IPS-18c (cell line): ENCODE measurements around the gene ZMYM2.
"Not testable (repeated sequence)": the region's sequence is repeated elsewhere in the genome, so short reads cannot be mapped to it uniquely, and the experiment has no call there.

ENCODE experiments used
- H3K4me3 ChIP-seq: 2 replicates; pipeline ENCODE4 v1.7.0; 2013; ENCODE audit warnings: low read depth, mild to moderate bottlenecking, low read length, moderate library complexity; ENCODE audit not compliant: insufficient read depth
- H3K9me3 ChIP-seq: one replicate; pipeline ENCODE4 v1.6.1; 2013; ENCODE audit warnings: mild to moderate bottlenecking, low read length, moderate library complexity; ENCODE audit not compliant: control insufficient read depth, insufficient read depth

ZMYM2 gene

DNA sequence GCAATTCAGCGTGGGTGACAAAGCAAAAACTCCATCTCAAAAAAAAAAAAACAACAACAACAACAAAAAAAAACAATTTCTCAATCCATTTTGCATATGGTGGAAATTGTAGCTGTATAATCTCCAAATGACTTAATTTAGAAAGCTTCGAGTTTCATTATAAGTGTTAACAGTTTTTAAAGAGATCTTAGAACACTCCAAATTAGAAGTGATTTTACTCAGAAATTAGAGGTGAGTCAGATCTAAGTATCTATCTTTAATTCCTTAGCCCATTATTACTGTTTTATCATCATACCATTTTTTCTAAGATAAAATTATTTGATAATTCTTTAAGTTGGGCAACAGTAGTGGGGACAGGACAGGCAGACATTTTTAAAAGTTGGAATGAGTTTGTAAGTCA is 60.5 kb downstream of the ZMYM2 start:
- Histone ChIP-seq H3K9me3 (no peaks in the 10 kb centered on the region), H3K4me3 (no peak overlapping the region)

DNA sequence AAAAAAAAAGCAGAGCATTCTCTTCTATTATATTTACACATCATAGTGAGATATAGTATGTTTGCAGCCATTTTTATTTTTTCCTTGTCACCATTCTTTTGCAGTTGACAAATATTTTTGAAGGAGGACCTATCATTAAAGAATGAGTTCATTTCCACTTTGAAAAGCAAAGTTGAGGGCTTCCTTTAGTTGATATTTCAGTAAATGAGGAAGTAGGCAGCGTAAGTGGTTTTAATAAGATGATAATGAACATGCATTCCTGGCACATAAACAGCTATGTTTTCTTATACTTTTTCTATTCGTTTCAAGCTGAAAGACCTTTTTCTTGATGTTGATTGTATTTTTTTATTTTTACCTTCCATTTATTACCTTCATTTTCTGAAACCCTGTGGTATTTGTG is 66.2 kb downstream of the ZMYM2 start:
- Histone ChIP-seq H3K9me3 (no peaks in the 10 kb centered on the region), H3K4me3 (no peak overlapping the region)

GRCh38 chr13:20028953-20029352 is 70.4 kb downstream of the ZMYM2 start:
- no peak overlapping the region for H3K4me3 ChIP-seq
- no peaks in the 10 kb centered on the region for H3K9me3 ChIP-seq

- no peak overlapping the region for H3K4me3 ChIP-seq
- no peaks in the 10 kb centered on the region for H3K9me3 ChIP-seq
Observed at GRCh38 chr13:20033486-20033885, 75.0 kb downstream of the ZMYM2 start.

GRCh38 chr13:20035130-20035529 is 76.6 kb downstream of the ZMYM2 start:
- H3K4me3 ChIP-seq: no peak overlapping the region
- no peaks in the 10 kb centered on the region for H3K9me3 ChIP-seq

DNA sequence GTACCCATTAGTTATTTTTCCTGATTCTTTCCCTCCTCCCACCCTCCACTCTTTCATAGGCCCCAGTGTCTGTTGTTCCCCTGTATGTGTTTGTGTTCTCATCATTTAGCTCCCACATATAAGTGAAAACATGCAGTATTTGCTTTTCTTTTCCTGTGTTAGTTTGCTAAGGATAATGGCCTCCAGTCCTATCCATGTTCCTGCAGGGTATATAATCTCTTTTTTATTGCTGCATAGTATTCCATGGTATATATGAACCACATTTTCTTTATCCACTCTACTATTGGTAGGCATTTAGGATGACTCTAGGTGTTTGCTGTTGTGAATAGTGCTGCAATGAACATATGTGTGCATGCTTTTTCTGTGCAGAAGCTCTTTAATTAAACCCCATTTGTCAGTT is 79.4 kb downstream of the ZMYM2 start:
- no peaks in the 10 kb centered on the region for H3K9me3 ChIP-seq
- no peak overlapping the region for H3K4me3 ChIP-seq

GRCh38 chr13:20042603-20043002 is 84.1 kb downstream of the ZMYM2 start:
- H3K9me3 ChIP-seq, H3K4me3 ChIP-seq: not testable (repeated sequence)

DNA sequence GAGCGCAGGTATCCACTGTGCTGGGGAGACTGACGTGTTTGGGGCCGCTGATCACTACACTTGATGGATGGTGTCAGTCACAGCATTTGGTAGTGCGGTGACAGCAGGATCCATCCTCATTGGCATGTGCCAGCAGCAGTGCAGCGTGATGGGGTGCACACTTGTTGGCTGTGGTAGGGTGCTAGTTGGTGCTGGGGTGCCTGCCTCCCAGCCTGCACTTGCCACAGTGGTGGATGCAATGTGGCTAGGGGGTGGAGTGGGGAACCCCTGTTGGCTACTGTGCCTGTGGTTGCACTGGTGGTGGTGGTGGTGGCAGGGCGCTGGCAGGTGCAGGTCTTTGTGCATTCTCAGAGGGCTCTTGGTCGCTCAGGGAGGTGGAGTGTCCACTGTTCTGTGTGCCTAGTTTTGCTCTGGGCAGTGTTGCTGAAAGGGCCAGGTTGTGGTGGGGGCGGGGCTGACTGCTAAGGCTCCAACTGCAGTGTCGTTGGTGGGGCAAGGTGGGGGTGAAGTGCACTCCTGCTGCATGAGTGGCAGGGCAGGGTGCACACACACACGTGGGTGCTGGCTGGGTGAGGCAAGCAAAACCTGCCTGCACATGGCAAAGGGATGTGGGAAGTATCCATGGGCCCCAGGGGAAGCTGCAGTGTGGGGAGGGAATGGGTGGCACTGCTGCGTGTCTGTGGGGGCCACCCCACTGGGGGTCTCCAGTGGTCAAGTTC is 84.8 kb downstream of the ZMYM2 start:
- Histone ChIP-seq H3K4me3 (no peak overlapping the region), H3K9me3 (no peaks in the 10 kb centered on the region)

DNA sequence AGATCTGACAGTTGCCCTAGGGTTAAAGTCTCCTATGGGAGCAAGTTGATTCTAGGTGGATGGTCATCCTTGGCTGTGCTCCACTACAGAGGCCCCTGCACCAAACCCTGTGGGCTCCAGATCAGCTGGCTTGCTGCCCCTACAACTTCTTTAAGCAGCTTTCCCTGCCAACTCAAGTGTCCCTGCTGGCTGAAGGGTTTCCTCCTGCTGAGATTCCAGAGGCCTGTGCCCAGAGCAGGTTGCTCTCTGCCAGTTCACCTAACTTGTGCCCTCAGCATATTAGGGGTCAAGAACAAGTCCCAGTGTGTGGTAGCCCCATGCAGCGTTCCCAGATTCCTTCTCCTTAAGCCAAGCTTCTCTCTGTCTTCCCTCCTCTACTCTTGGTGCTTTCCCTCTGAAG is 85.6 kb downstream of the ZMYM2 start:
- Histone ChIP-seq H3K9me3 (no peaks in the 10 kb centered on the region), H3K4me3 (no peak overlapping the region)

DNA sequence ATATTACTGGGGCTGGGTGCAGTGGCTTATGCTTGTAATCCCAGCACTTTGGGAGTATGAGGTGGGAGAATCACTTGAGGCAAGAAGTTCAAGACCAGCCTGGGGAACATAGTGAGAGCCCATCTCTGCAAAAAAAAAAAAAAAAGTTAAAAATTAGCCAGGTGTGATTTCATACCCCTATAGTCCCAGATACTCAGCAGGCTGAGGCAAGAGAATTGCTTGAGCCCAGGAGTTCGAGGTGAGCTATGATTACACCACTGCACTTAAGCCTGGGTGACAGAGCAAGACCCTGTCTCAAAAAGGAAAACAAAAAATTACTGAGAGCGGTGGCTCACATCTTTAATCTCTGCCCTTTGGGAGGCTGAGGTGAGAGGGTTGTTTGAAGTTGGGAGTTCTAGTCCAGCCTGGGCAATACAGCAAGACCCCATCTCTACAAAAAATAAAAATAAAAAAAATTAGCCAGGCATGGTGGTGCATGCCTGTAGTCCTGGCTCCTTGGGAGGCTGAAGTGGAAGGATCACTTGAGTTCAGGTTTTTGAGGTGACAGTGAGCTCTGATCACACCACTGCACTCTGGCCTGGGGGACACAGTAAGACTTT is 87.5 kb downstream of the ZMYM2 start:
- H3K9me3 ChIP-seq: no peaks in the 10 kb centered on the region
- H3K4me3 ChIP-seq: no peak overlapping the region

- no peak overlapping the region for H3K4me3 ChIP-seq
- no peaks in the 10 kb centered on the region for H3K9me3 ChIP-seq
Observed at GRCh38 chr13:20049558-20050473, 91.3 kb downstream of the ZMYM2 start.

GRCh38 chr13:20051366-20051765 is 92.8 kb downstream of the ZMYM2 start:
- no peaks in the 10 kb centered on the region for H3K9me3 ChIP-seq
- no peak overlapping the region for H3K4me3 ChIP-seq

DNA sequence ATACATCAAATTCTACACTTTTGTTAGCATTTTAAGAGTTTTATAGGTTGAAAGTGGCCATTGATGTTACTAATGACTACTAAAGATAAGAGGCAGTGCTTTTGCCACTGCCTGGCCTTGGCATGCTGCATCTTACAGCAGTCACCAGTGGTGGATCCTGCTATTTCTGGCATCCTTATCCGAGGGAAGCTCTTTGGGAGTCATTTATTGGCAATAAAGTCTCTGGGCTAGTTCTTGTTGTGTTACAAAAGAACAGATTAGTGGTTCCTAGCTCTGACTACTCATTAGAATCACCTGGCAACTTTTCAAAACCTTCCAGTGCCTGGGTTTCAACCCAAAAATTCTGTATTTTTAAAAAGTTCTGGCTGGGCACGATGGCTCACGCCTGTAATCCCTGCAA is 94.5 kb downstream of the ZMYM2 start:
- Histone ChIP-seq H3K4me3 (no peak overlapping the region), H3K9me3 (no peaks in the 10 kb centered on the region)

GRCh38 chr13:20053891-20054290 is 95.4 kb downstream of the ZMYM2 start:
- Histone ChIP-seq H3K4me3 (no peak overlapping the region), H3K9me3 (no peaks in the 10 kb centered on the region)

DNA sequence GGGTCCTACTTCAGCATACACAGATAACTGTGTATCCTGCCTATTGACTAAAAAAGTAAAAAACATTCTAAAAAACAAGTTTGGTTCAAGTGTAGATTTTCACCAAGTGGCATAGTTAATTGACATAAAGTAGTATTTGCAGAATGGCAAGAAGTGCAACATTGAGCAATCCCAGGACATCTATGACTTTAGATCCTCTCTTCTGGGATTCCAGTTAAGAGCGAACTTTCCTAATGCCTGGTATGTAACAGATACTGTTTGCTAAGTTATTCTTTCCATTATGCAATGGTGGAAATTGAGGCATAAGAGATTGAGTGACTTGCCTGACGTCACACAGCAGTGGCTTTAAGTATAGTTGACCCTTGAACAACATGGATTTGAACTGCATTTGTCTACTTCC is 96.1 kb downstream of the ZMYM2 start:
- Histone ChIP-seq H3K9me3 (no peaks in the 10 kb centered on the region), H3K4me3 (no peak overlapping the region)

GRCh38 chr13:20057214-20057613 is 98.7 kb downstream of the ZMYM2 start:
- H3K9me3 ChIP-seq: no peaks in the 10 kb centered on the region
- no peak overlapping the region for H3K4me3 ChIP-seq

DNA sequence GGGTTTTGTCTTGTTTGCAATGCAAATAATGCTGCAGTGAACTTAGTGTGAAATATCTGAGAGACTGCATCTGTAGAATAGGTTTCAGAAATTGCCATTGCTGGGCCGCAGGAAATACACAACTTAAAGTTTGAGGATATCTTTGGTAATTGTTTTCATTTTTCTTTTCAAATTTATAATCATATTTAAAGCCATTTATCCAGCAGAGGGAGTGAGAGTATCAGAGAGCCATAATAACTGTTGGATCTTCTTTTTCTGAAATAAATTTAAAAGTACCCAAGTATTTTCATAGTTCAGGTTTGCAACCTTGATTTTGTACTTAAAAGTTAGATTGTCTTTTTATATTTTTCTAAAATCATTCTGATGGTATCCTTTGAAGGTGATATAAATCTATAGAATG is 99.4 kb downstream of the ZMYM2 start:
- H3K9me3 ChIP-seq: no peaks in the 10 kb centered on the region
- no peak overlapping the region for H3K4me3 ChIP-seq

DNA sequence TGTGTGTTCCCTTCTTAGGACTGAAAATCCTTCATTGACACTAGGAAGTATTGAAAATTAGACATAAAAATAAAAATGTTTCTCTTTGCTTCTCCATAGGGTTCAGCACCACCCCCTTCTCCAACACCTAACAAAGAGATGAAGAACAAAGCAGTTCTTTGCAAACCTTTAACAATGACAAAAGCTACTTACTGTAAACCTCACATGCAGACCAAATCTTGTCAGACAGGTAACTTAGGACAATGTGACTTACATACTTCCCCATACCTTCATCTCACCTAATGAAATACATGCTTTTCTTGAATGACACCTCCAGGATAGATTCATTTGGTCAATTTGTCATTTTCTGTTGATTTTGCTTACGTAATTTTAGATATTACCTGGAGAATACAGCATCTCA is 99.9 kb downstream of the ZMYM2 start:
- H3K4me3 ChIP-seq: no peak overlapping the region
- H3K9me3 ChIP-seq: no peaks in the 10 kb centered on the region
